Upper lobe of left lung (tissue), 6 donors: ENCODE measurements around the gene CHADL. TPM values are rescaled to one million over a fixed set of nuclear protein-coding genes. Genes with fewer than 3 reads are reported as not detected.

Source experiments
- ATAC-seq, 2 donors: fragments of 200-7000 bp; cut with Tn5 transposase; one replicate each; pipeline ENCODE4 v1.9.1; 2022; ENCODE audit warnings: mild to moderate bottlenecking in 2 of 2, moderate library complexity in 2 of 2; ENCODE audit not compliant: low FRiP score in 2 of 2
- DNase-seq, 2 donors: peaks; one replicate each; pipeline ENCODE4 v3.0.0-alpha.2; 2019 to 2020
- H3K27ac ChIP-seq, 4 donors: fragments of 200-600 bp; sonication (generic); one replicate each; pipeline ENCODE4 v1.5.1; 2016 to 2019
- H3K27me3 ChIP-seq, 4 donors: fragments of 200-600 bp; sonication (generic); one replicate each; pipeline ENCODE4 v1.5.1; 2017 to 2019
- H3K36me3 ChIP-seq, 4 donors: fragments of 200-600 bp; sonication (generic); one replicate each; pipeline ENCODE4 v1.5.1; 2016 to 2019
- H3K4me1 ChIP-seq, 4 donors: fragments of 200-600 bp; sonication (generic); one replicate each; pipeline ENCODE4 v1.5.1; 2018 to 2019
- H3K4me3 ChIP-seq, 4 donors: fragments of 200-600 bp; sonication (generic); one replicate each; pipeline ENCODE4 v1.5.1; 2017 to 2019; ENCODE audit warnings: mild to moderate bottlenecking in 2 of 4, moderate library complexity in 1 of 4
- H3K9me3 ChIP-seq, 4 donors: fragments of 200-600 bp; sonication (generic); one replicate each; pipeline ENCODE4 v1.5.1; 2018 to 2019
- EP300 ChIP-seq, 4 donors: sonication (generic); formaldehyde crosslinking; IDR thresholded peaks; one replicate each; pipeline ENCODE4 v1.5.1; 2017; ENCODE audit warnings: antibody characterized with exemption in 4 of 4, control low read depth in 2 of 4
- POLR2A ChIP-seq, 4 donors: fragments of 450-650 bp; IDR thresholded peaks; one replicate each; pipeline ENCODE4 v1.5.1; 2016 to 2017; ENCODE audit warnings: antibody characterized with exemption in 4 of 4, mild to moderate bottlenecking in 2 of 4
- POLR2AphosphoS5 ChIP-seq, 2 donors: sonication (generic); formaldehyde crosslinking; IDR thresholded peaks; one replicate each; pipeline ENCODE4 v1.5.1; 2017; ENCODE audit warnings: antibody characterized with exemption in 2 of 2
- WGBS, 2 donors: methylation state at CpG; one replicate each; pipeline ENCODE4 v1.1.5; 2017 to 2018; 5-methylcytosine and 5-hydroxymethylcytosine counted together
- total RNA-seq, 6 donors: library from RNA; depleted of rRNA in 4 of 6; stranded (reverse); fragments of >200 nt in 4 of 6; gene quantifications; one replicate each; pipeline versions ENCODE4 v1.1.0 to v1.2.1, GENCODE V29; 2016 to 2021
- TF ChIP-seq, protein P1 (sequence below), 6 experiments: fragments of 450-650 bp in 4 of 6; fragments of 200-600 bp in 2 of 6; sonication (generic) in 2 of 6; IDR thresholded peaks; one replicate each; pipeline ENCODE4 v1.5.1; 2016 to 2019; ENCODE audit warnings: antibody characterized with exemption in 6 of 6
- donor health status: DM: no; HTN: no; CAD: no; lungs with moderate emphysema.
- donor health status: DM: no; HTN: yes; CAD: no; lungs with severe emphysema.

Gene CHADL
- total RNA-seq, 6 donors from 2014 or later, result 2.0 to 12.6 (median 4.4) TPM

DNA sequence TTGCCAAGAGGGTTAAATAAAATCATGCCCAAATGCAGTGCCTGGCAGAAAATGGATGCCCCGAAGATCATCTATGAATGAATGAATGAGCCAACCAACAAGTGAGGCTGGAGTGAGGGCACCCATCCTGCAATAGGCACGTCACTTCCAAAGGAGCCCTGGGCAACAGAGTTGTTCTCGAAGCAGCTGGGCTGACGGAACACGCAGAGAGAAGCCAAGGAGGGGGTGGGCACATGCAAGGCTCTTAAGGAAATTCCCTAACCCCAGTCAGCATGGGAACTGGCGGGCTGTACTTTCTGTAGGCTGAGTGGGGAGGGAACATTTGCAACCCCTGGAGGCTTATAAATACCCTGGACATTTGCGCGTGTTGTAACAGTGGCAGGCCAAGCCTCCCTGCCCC is 11.6 kb upstream of the CHADL start:
- H3K36me3 ChIP-seq, result peaks cover 24 to 100% (median 92%) of the 10 kb centered on the region in 4 donors
- TF ChIP-seq POLR2A (IDR thresholded peaks at IDR 0.05) (no peak), POLR2AphosphoS5 (IDR thresholded peaks at IDR 0.05) (no peak), EP300 (IDR thresholded peaks at IDR 0.05) (no peak)
- TF ChIP-seq, protein P1, sequence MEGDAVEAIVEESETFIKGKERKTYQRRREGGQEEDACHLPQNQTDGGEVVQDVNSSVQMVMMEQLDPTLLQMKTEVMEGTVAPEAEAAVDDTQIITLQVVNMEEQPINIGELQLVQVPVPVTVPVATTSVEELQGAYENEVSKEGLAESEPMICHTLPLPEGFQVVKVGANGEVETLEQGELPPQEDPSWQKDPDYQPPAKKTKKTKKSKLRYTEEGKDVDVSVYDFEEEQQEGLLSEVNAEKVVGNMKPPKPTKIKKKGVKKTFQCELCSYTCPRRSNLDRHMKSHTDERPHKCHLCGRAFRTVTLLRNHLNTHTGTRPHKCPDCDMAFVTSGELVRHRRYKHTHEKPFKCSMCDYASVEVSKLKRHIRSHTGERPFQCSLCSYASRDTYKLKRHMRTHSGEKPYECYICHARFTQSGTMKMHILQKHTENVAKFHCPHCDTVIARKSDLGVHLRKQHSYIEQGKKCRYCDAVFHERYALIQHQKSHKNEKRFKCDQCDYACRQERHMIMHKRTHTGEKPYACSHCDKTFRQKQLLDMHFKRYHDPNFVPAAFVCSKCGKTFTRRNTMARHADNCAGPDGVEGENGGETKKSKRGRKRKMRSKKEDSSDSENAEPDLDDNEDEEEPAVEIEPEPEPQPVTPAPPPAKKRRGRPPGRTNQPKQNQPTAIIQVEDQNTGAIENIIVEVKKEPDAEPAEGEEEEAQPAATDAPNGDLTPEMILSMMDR (IDR thresholded peaks at IDR 0.05), result no peak

DNA sequence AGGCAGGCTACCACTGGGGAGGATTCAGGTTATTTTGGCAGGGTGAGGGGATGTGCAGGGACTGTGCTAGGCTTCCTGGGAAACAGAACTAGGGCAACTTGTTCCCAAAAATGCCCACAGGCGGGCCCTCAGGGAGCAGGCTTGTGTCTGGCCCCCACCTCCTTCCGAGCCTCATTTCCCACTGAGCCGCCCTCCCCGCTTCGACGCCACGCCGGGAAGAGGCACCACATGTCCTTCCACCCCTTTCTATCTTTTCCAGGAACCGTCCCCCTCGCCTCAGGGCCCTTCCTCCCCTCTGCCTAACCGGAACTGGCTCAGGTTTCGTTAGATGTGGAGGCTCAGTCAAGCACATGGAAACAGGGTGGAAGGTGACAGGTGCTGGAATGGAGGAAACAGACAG is 9.4 kb upstream of the CHADL start:
- ATAC-seq (no peak), DNase-seq (no peak)
- Histone ChIP-seq H3K4me3 (no peak overlapping the region), H3K27me3 (no peaks in the 10 kb centered on the region), H3K36me3 (peaks cover 24 to 95% (median 87%) of the 10 kb centered on the region in 4 donors), H3K9me3 (no peaks in the 10 kb centered on the region), H3K4me1 (no peaks in the 10 kb centered on the region), H3K27ac (no peak overlapping the region)
- 96 to 98% methylated on average over 12 of the region's 12 CpGs for WGBS, 2 donors
- no peak for TF ChIP-seq POLR2AphosphoS5 (IDR thresholded peaks at IDR 0.05)
- TF ChIP-seq POLR2A (IDR thresholded peaks at IDR 0.05), result no peak
- TF ChIP-seq, protein P1 (IDR thresholded peaks at IDR 0.05), result no peak
- TF ChIP-seq EP300 (IDR thresholded peaks at IDR 0.05), result no peak

More for the DNA sequence above, 11.6 kb upstream of the CHADL start:
- no peak overlapping the region for H3K4me3 ChIP-seq
- 89 to 93% methylated on average over 8 of the region's 8 CpGs for WGBS, 2 donors
- no peaks in the 10 kb centered on the region for H3K4me1 ChIP-seq
- no peak overlapping the region for H3K27ac ChIP-seq
- ATAC-seq, result no peak
- no peak for DNase-seq
- no peaks in the 10 kb centered on the region for H3K9me3 ChIP-seq
- H3K27me3 ChIP-seq, result no peaks in the 10 kb centered on the region

DNA sequence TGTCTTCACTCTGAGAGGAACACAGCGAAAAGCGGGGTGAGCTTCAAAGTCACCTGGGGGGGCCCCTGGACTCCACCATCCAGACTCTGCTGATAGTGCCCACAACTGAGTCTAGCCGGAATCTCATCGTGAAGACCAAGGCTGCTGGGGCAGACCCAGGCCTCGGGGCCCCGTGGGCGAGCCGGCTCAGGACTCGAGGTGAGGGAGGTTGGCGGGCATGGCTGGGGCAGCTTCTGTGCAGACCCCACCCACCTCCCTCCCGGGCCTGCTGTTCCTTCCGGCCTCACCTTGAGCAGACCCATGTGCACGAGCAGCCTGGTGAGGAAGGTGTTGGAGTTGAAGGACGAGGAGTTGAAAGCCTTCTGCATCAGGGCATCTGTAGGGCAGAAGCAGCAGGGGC is 8.7 kb upstream of the CHADL start:
- H3K27me3 ChIP-seq, result no peaks in the 10 kb centered on the region
- WGBS, 2 donors, result 93 to 95% methylated on average over 5 to 14 of the region's 14 CpGs
- DNase-seq (no peak), ATAC-seq (no peak)
- peaks cover 24 to 94% (median 85%) of the 10 kb centered on the region in 4 donors for H3K36me3 ChIP-seq
- H3K9me3 ChIP-seq, result no peaks in the 10 kb centered on the region
- no peak overlapping the region for H3K4me3 ChIP-seq
- TF ChIP-seq EP300 (IDR thresholded peaks at IDR 0.05) (no peak), POLR2A (IDR thresholded peaks at IDR 0.05) (no peak), POLR2AphosphoS5 (IDR thresholded peaks at IDR 0.05) (no peak)
- TF ChIP-seq, protein P1 (IDR thresholded peaks at IDR 0.05), result no peak
- no peaks in the 10 kb centered on the region for H3K4me1 ChIP-seq
- no peak overlapping the region for H3K27ac ChIP-seq

DNA sequence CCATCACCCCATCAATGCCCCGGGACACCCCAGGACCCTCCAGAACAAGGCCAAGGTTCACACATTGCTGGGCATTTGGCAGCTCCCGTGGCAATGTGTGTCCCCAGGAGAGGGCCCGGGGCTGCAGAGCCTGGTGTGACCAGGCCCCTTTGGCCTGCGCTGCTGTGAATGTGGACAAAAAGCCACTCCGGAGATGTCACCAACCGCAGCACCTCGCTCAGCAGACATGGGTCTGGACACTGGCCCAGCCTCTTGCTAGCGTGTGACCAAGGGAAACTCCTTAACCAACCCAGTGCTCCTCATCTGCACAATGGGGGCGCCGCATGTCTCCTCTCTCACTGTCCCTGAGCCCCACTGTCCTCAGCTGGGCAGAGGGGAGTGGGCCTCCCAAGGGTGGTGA is 8.0 kb upstream of the CHADL start:
- H3K4me3 ChIP-seq, result no peak overlapping the region
- TF ChIP-seq POLR2A (IDR thresholded peaks at IDR 0.05) (no peak), EP300 (IDR thresholded peaks at IDR 0.05) (no peak)
- no peaks in the 10 kb centered on the region for H3K9me3 ChIP-seq
- no peak for DNase-seq
- no peak overlapping the region for H3K27ac ChIP-seq
- peaks cover 20 to 87% (median 78%) of the 10 kb centered on the region in 4 donors for H3K36me3 ChIP-seq
- no peaks in the 10 kb centered on the region for H3K27me3 ChIP-seq
- no peak for ATAC-seq
- H3K4me1 ChIP-seq, result no peaks in the 10 kb centered on the region
- WGBS, 2 donors, result 93 to 96% methylated on average over 6 to 8 of the region's 10 CpGs

DNA sequence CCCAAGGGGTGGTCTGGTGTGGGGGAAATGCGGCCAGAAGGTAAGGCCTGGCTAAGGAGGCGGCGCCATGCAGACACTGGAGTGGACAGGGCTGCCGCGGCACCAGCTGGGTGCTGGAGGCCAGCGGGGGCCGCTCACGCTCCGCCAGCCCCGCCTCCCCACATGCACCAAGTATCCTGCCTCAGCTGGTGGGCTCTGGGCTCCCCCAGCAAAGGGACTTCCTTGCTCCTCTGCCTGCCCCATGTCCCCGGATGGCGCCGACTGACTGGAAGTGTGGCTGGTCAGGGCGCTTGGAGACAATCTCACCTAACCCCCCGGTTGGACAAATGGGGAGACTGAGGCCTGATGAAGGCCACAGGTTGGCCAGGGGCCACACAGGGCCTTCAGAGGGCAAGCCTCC is 7.6 kb upstream of the CHADL start:
- no peak for DNase-seq
- Histone ChIP-seq H3K36me3 (peaks cover 18 to 83% (median 76%) of the 10 kb centered on the region in 4 donors), H3K4me3 (no peak overlapping the region), H3K9me3 (no peaks in the 10 kb centered on the region), H3K27me3 (no peaks in the 10 kb centered on the region), H3K27ac (no peak overlapping the region), H3K4me1 (no peaks in the 10 kb centered on the region)
- WGBS, 2 donors, result 85 to 97% methylated on average over 3 to 14 of the region's 15 CpGs
- TF ChIP-seq POLR2A (IDR thresholded peaks at IDR 0.05) (no peak), EP300 (IDR thresholded peaks at IDR 0.05) (no peak), POLR2AphosphoS5 (IDR thresholded peaks at IDR 0.05) (no peak)
- TF ChIP-seq, protein P1 (IDR thresholded peaks at IDR 0.05), result no peak
- ATAC-seq, result no peak
